Loucy (cell line): ENCODE results near the gene FAR2.
A peak's percentile ranks its signal among the peaks of the same experiment; 100 is the strongest.

Experiments used
- EZH2phosphoT487 ChIP-seq: fragments of 200-600 bp; IDR thresholded peaks from 2 replicates; pipeline ENCODE4 v1.6.1; 2018; ENCODE audit warnings: antibody characterized with exemption, mild to moderate bottlenecking, moderate library complexity, borderline replicate concordance
- TF ChIP-seq, protein P1 (sequence below): fragments of 200-600 bp; sonication (generic); conservative IDR thresholded peaks from 2 replicates; pipeline ENCODE4 v1.5.1; 2014; ENCODE audit warnings: mild to moderate bottlenecking, antibody characterized with exemption, low read length

DNA sequence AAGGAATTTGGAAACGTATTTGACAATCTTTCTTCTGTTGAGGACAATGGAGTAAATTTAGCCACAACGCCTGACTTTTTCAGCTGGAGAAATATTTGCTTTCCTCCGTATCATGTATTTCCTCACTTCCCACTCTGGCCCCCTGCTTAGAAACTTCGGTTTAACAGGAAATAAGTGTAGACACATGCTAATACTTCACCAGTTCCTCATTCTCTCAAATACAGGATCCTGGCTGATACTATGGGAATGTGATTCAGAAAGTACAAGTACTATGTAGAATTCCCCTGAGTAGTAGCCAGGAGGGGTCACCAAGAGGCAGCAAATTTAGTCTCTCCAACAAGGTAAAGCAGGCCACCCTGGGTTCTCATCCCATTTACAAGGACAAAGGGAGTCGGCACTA is 58.0 kb downstream of the FAR2 start:
- TF ChIP-seq, protein P1, sequence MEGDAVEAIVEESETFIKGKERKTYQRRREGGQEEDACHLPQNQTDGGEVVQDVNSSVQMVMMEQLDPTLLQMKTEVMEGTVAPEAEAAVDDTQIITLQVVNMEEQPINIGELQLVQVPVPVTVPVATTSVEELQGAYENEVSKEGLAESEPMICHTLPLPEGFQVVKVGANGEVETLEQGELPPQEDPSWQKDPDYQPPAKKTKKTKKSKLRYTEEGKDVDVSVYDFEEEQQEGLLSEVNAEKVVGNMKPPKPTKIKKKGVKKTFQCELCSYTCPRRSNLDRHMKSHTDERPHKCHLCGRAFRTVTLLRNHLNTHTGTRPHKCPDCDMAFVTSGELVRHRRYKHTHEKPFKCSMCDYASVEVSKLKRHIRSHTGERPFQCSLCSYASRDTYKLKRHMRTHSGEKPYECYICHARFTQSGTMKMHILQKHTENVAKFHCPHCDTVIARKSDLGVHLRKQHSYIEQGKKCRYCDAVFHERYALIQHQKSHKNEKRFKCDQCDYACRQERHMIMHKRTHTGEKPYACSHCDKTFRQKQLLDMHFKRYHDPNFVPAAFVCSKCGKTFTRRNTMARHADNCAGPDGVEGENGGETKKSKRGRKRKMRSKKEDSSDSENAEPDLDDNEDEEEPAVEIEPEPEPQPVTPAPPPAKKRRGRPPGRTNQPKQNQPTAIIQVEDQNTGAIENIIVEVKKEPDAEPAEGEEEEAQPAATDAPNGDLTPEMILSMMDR: 0 out of 2 replicates have a peak, but pooled peaks have one; percentile 12
- TF ChIP-seq EZH2phosphoT487: no peak
